ENCODE measurements around the gene KCNG4.

Gene KCNG4

DNA sequence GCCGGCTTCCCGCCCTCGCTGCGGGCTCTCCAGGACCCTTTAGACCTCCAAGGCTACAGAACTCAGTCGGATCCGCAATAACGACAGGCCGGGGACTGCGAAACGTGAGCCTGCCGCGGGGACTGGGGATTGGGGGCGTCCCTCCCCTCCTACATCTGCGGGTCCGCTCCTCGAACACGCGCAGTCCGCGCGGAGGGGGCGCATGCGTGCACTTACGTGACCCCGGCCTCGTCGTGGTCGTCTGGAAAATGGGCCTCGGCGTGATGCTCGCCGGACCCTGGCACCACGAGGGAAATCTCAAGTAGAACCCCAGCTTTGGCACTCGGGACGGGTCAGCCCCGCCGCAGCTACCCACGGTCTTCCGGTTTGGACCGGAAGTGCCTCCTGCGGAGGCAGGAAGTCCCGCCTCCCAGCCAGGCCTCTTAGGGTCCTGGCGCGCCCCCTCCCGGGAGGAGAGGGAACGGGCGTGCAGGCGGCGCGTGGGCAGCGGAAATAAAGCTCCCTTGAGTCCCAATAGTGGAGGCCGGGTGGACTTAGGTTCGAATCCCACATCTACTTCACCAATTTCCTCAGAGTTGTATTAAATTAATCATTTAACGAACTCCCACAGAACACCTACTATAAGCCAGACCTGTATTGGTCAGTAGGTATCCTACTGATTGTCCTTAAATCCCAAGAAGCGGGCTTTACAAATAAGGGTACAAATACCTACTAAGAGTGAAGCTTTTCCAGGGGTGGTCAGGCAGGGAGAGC lies 53.0 kb downstream of the KCNG4 start, which contains the start of gene TAF1C:
TAF1C (minus strand) TSS at position 373 of the 753 bp plus-strand sequence. CDS start 2,069 bp downstream, outside the sequence.
- peak within 1 kb of the TSS; percentile 79 for H3K4me3 ChIP-seq (ENCODE audit: low read depth, low read length)
- peak; percentile 89 for TF ChIP-seq CTCF (IDR thresholded peaks at IDR 0.05; ENCODE audit: low read depth, low read length, missing control alignments)
- DNase-seq (ENCODE audit: low read depth): peak; percentile 79

DNA sequence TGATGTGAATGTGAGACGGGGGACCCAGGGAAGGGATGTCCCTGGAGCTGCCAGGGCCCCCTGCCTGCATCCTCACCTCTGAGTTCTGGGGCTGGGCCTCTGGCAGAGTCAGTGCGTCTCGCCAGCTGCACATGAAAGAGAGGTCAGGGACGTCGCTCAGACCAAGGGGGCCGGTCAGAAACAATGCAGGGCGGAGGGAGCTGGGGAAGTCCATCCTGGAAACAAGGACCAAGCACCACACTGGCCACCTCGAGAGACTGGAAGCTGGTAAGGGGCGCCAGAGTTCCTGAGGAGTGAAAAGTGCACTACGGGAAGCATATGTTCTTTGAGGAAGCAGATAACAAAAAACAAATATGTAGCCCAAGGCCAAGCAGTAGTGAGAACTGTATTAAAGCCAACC lies 55.0 kb downstream of the KCNG4 start:
- TF ChIP-seq CTCF (IDR thresholded peaks at IDR 0.05; ENCODE audit: low read depth, low read length, missing control alignments): no peak
- no peak for DNase-seq (ENCODE audit: low read depth)
- H3K4me3 ChIP-seq (ENCODE audit: low read depth, low read length): no peak overlapping the region

DNA sequence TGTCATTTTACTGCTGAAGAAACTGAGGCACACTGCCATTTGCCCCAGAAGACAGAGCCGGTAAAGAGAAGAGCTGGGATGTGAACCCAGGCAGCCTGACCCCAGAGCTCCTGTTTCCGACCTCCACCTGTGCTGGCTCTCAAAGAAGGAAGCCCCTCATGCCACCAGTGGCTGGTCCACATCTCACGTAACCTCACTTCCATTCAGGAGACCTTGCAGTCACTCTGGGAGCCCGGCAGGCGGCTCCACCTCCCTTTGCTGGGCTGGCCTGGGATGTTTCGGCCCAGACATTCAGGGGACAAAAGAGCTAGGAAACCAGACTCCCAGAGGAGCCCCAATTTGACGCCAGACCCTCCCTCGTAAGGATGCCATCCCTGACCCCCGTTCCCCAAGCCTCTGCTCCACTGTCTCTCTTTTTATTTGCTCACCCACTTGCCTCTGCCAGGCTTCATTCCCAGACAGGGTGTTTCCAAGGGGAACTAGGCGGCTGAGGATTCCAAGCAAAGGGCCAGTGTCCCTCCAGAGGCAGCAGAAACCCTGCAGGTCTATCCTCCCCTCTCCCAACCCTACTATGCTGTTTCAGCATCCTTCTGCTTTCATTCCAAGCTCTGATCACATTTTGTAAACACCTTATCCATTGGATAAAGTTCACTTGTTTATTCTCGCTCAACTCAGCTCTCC lies 55.8 kb downstream of the KCNG4 start:
- no peak for DNase-seq (ENCODE audit: low read depth)
- no peak overlapping the region for H3K4me3 ChIP-seq (ENCODE audit: low read depth, low read length)
- no peak for TF ChIP-seq CTCF (IDR thresholded peaks at IDR 0.05; ENCODE audit: low read depth, low read length, missing control alignments)

- no peak for DNase-seq (ENCODE audit: low read depth)
- H3K4me3 ChIP-seq (ENCODE audit: low read depth, low read length): no peak overlapping the region
- no peak for TF ChIP-seq CTCF (IDR thresholded peaks at IDR 0.05; ENCODE audit: low read depth, low read length, missing control alignments)
These were observed 56.3 kb downstream of the KCNG4 start for GRCh38 chr16:84183572-84183875.

DNA sequence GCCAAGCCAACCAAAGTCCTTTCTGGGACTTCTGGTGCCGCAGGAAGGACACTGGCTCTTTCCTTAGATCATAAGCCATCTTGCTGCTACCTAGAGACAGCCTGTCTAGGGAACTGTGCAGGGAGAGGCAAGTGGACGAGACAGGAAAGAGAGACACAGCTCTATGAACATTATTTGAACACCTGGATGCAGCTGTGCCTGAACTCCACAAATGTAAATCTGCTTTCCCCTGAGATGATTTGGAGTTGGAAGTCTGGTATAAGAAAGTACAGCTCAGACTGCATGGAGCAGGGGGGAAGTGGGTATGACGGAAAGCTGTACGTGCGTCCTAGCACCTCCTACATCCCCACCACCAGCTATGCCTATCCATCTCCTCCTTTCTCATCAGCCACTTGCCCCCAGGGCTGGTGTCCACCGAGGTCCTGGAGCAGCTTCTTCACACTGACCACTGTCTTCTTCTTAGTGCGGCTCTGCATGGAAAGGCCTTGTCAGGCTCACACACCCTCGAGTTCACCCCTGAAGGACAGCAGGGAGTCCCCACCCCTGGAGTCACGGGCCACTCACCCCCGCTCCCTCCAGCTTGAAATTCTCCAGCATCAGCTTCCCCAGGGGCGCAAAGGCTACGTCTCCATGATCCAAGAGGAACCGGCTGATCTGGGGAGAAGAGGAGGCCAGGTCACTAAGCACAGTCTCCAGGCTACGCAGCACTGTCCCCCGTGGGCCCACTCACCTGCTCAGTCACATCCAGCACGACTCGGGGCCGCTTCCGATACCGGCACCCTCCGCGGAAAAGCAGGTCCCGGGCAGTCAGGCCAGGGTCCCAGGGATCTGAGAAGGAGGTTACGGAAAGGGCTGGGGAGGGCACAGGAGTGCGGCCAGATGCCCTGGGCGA lies 56.9 kb downstream of the KCNG4 start:
- DNase-seq (ENCODE audit: low read depth): no peak
- no peak overlapping the region for H3K4me3 ChIP-seq (ENCODE audit: low read depth, low read length)
- TF ChIP-seq CTCF (IDR thresholded peaks at IDR 0.05; ENCODE audit: low read depth, low read length, missing control alignments): no peak

DNA sequence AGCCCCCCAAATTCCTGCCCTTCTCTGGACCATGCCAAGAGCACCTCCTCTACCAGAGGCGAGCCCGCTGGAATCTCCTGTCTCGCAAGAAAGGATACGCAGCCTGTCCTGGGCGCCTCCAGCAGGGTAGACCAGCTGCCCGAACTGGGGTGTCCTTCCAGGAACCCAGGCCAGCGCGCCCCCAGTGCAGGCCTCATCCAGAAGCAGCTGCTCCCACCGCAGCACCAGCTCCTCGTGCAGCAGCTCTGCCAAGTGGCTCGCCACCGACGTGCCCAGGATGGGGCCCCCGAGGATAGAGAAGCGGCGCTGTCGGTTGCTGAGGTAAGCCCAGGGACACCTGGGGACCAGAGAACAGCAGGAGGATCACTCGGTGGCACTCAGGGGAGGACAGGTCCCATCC lies 57.7 kb downstream of the KCNG4 start:
- H3K4me3 ChIP-seq (ENCODE audit: low read depth, low read length): no peak overlapping the region
- no peak for DNase-seq (ENCODE audit: low read depth)
- no peak for TF ChIP-seq CTCF (IDR thresholded peaks at IDR 0.05; ENCODE audit: low read depth, low read length, missing control alignments)

Measured in GM12864 (cell line).